ENCODE measurements around the gene NPAS3. TPM values are rescaled to one million over a fixed set of nuclear protein-coding genes. Genes with fewer than 3 reads are reported as not detected.

NPAS3 gene
- total and polyA plus RNA-seq, 2 donors (not counting 3 experiments of a cell fraction or from before 2014, with no cell fraction given) = 0.10 to 0.13 TPM

DNA sequence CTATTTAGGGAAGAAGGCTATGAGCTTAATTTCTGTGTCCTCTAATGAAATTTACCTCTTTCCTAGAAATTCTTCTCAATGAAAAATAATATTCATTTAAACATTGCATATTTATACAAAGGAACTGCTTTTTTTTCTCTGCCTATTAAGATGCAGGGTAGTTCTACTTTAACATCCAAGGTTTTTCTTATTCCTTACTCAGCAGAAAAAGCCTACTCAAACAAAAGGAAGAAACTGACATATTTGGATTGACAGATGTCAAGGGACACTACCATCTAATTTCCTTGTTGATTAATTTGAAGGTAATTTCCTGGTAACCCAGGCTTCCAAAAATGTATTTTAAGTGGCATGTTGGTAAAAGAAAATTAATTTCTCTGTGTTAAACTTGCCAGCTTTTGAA lies 819.9 kb downstream of the NPAS3 start:
- no peak for FAIRE-seq
- no peak overlapping the region for H3K4me2 ChIP-seq (ENCODE audit: insufficient read depth, low read length)
- POLR2A ChIA-PET = no interaction called here

More for the DNA sequence above, 819.9 kb downstream of the NPAS3 start:
- Histone ChIP-seq H3K4me3 (replicated peaks in 1 of 3; ENCODE audit: insufficient read depth in 1 of 3, low read depth in 1 of 3, low read length in 3 of 3) (no peak overlapping the region), H3K4me1 (ENCODE audit: control insufficient read depth, extremely low read depth, insufficient read depth, low read length) (peaks cover 14% of the 10 kb centered on the region), H3K9me1 (replicated peaks; ENCODE audit: control insufficient read depth, extremely low read depth, insufficient read depth, low read length) (no peaks in the 10 kb centered on the region), H3K79me2 (ENCODE audit: control insufficient read depth, insufficient read depth, low read length) (no peaks in the 10 kb centered on the region), H3K9me3 (replicated peaks; ENCODE audit: control insufficient read depth, insufficient read depth, low read length) (no peaks in the 10 kb centered on the region), H3K27me3 (ENCODE audit: control insufficient read depth in 2 of 2, insufficient read depth in 2 of 2, low read length in 2 of 2) (no peaks in the 10 kb centered on the region), H2AFZ (ENCODE audit: low read depth, low read length) (no peak overlapping the region), H3K9ac (replicated peaks; ENCODE audit: extremely low read depth, insufficient read depth, low read length) (no peak overlapping the region), H4K20me1 (replicated peaks; ENCODE audit: control insufficient read depth, extremely low read depth, insufficient read depth, low read length) (no peaks in the 10 kb centered on the region), H3K27ac (ENCODE audit: insufficient read depth, low read depth, low read length) (no peak overlapping the region), H3K36me3 (ENCODE audit: control insufficient read depth in 2 of 2, extremely low read depth in 1 of 2, insufficient read depth in 2 of 2, low read length in 2 of 2) (no peaks in the 10 kb centered on the region)
- CTCF ChIA-PET = interaction anchor here (1.0 to 1.6 kb wide), 2 partner anchors 24 to 34 kb away, joined by 3 to 7 read pairs; no protein-coding TSS in a partner anchor
- BruUV-seq (replicated peaks) = no TSS peak
- intact Hi-C loops (cut with micrococcal nuclease) (no loop called here), dilution Hi-C loops (cut with MboI; ENCODE audit: extremely low pct_ligation_motif_present, low sequenced_read_pairs) (no loop called here)
- TF ChIP-seq JUN (IDR thresholded peaks at IDR 0.05; ENCODE audit: borderline replicate concordance, insufficient read depth, insufficient read length, low read depth) (no peak), MYC (IDR thresholded peaks at IDR 0.05; ENCODE audit: low read depth, low read length) (no peak), POLR2AphosphoS5 (IDR thresholded peaks at IDR 0.05; ENCODE audit: insufficient read depth, low read depth, low read length) (no peak), EZH2 (IDR thresholded peaks at IDR 0.05; ENCODE audit: borderline replicate concordance, low read depth, low read length, severe bottlenecking) (no peak)
- TF ChIP-seq, protein P1, sequence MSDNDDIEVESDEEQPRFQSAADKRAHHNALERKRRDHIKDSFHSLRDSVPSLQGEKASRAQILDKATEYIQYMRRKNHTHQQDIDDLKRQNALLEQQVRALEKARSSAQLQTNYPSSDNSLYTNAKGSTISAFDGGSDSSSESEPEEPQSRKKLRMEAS (IDR thresholded peaks at IDR 0.05; ENCODE audit: insufficient read depth, insufficient read length) = no peak
- TF ChIP-seq, protein P2, sequence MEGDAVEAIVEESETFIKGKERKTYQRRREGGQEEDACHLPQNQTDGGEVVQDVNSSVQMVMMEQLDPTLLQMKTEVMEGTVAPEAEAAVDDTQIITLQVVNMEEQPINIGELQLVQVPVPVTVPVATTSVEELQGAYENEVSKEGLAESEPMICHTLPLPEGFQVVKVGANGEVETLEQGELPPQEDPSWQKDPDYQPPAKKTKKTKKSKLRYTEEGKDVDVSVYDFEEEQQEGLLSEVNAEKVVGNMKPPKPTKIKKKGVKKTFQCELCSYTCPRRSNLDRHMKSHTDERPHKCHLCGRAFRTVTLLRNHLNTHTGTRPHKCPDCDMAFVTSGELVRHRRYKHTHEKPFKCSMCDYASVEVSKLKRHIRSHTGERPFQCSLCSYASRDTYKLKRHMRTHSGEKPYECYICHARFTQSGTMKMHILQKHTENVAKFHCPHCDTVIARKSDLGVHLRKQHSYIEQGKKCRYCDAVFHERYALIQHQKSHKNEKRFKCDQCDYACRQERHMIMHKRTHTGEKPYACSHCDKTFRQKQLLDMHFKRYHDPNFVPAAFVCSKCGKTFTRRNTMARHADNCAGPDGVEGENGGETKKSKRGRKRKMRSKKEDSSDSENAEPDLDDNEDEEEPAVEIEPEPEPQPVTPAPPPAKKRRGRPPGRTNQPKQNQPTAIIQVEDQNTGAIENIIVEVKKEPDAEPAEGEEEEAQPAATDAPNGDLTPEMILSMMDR (IDR thresholded peaks at IDR 0.05; ENCODE audit: extremely low read depth in 1 of 2, insufficient read depth in 1 of 2, low read depth in 1 of 2, low read length in 2 of 2) = no peak
- no peak for DNase-seq (ENCODE audit: low read depth, low spot score)

All from endothelial cell of umbilical vein (primary cell).